ENCODE measurements around the gene COL18A1.

The COL18A1 gene

GRCh38 chr21:45521241-45521640 is 116.3 kb downstream of the COL18A1 start:
- no peak overlapping the region for H3K4me3 ChIP-seq (ENCODE audit: low read depth, low read length)
- no peak for TF ChIP-seq MYC (IDR thresholded peaks at IDR 0.05; ENCODE audit: low read depth, low read length)
- TF ChIP-seq POLR2A (IDR thresholded peaks at IDR 0.05; ENCODE audit: extremely low read depth, insufficient read length) = no peak
- TF ChIP-seq CTCF (IDR thresholded peaks at IDR 0.05; ENCODE audit: low read depth, low read length) = no peak
- no peak for TF ChIP-seq MAX (IDR thresholded peaks at IDR 0.05; ENCODE audit: low read depth, low read length)
- DNase-seq (ENCODE audit: low read depth) = no peak

DNA sequence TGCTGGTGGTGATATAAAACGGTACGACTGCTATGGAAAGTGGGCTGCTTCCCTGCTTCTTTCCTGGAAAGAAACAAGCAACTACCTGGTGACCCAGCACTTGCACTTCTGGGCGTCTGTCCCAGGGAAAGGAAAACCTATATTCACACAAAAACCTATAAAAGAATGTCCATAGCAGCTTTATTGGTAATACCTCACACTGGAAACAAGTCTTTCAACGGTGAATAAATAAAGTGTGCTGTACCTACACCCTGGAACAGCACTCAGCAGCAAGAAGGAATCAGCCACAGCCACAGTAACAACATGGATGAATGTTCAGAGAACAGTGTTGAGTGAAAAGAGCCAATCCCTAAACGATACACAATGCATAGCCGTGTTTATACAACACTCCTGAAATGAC is 117.4 kb downstream of the COL18A1 start:
- H3K4me3 ChIP-seq (ENCODE audit: low read depth, low read length) = no peak overlapping the region
- DNase-seq (ENCODE audit: low read depth) = no peak
- TF ChIP-seq POLR2A (IDR thresholded peaks at IDR 0.05; ENCODE audit: extremely low read depth, insufficient read length) (no peak), CTCF (IDR thresholded peaks at IDR 0.05; ENCODE audit: low read depth, low read length) (no peak), MAX (IDR thresholded peaks at IDR 0.05; ENCODE audit: low read depth, low read length) (no peak), MYC (IDR thresholded peaks at IDR 0.05; ENCODE audit: low read depth, low read length) (no peak)

DNA sequence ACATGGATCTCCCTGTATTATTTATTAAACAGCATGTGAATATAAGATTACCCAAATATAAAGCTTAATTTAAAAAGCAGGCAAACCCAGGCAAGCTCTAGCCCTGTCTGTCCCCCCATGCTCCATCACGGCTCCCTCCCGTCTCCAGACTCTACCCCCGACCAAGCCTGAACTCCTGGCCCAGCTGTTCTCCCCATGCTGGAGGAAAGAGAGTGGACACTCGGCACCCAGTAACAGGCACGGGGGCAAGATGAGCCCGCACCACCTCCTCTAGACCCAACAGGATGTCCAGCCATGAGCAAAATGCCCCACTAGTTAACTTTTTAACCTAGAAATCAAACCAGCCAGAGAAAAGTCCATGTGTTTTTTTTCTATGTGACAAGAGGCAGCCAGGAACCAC is 118.0 kb downstream of the COL18A1 start:
- no peak for DNase-seq (ENCODE audit: low read depth)
- TF ChIP-seq MAX (IDR thresholded peaks at IDR 0.05; ENCODE audit: low read depth, low read length) (no peak), CTCF (IDR thresholded peaks at IDR 0.05; ENCODE audit: low read depth, low read length) (no peak), POLR2A (IDR thresholded peaks at IDR 0.05; ENCODE audit: extremely low read depth, insufficient read length) (no peak), MYC (IDR thresholded peaks at IDR 0.05; ENCODE audit: low read depth, low read length) (no peak)
- H3K4me3 ChIP-seq (ENCODE audit: low read depth, low read length) = no peak overlapping the region

GRCh38 chr21:45523411-45524101 is 118.6 kb downstream of the COL18A1 start:
- no peak for DNase-seq (ENCODE audit: low read depth)
- TF ChIP-seq POLR2A (IDR thresholded peaks at IDR 0.05; ENCODE audit: extremely low read depth, insufficient read length) (no peak), MYC (IDR thresholded peaks at IDR 0.05; ENCODE audit: low read depth, low read length) (no peak), CTCF (IDR thresholded peaks at IDR 0.05; ENCODE audit: low read depth, low read length) (no peak), MAX (IDR thresholded peaks at IDR 0.05; ENCODE audit: low read depth, low read length) (no peak)
- H3K4me3 ChIP-seq (ENCODE audit: low read depth, low read length) = no peak overlapping the region

DNA sequence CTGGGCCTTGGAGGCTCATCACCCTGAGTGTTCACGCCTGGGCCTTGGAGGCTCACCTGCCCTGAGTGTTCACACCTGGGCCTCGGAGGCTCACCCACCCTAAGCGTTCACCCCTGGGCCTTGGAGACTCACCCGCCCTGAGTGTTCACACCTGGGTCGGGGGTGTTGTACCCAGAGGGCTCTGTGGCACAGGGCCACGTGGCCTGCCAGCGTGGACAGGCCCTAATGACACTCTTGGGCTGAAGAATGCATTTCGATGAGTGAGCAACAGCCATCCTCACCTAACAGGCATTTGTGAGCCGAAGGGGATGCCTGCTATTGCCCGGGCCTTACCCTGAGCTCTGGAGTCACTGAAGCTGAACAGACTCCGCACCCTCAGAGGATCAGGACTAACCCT is 119.8 kb downstream of the COL18A1 start:
- TF ChIP-seq CTCF (IDR thresholded peaks at IDR 0.05; ENCODE audit: low read depth, low read length) = no peak
- TF ChIP-seq MAX (IDR thresholded peaks at IDR 0.05; ENCODE audit: low read depth, low read length) = no peak
- TF ChIP-seq MYC (IDR thresholded peaks at IDR 0.05; ENCODE audit: low read depth, low read length) = no peak
- TF ChIP-seq POLR2A (IDR thresholded peaks at IDR 0.05; ENCODE audit: extremely low read depth, insufficient read length) = no peak
- no peak overlapping the region for H3K4me3 ChIP-seq (ENCODE audit: low read depth, low read length)
- DNase-seq (ENCODE audit: low read depth) = no peak

All from NB4 (cell line).